OCI-M1 (cell line): ENCODE measurements around the gene PARN.
A peak's percentile ranks its signal among the peaks of the same experiment; 100 is the strongest.
"Not testable (repeated sequence)": the region's sequence is repeated elsewhere in the genome, so short reads cannot be mapped to it uniquely, and the experiment has no call there.

Source experiments
- DNase-seq: peaks from one replicate; lab custom pipeline; 2025; lab: John Stamatoyannopoulos, UW

PARN gene

GRCh38 chr16:14629919-14630619, at the start of gene PARN:
PARN (minus strand) TSS chr16:14630260; CDS start chr16:14630125, 135 bp downstream.
- DNase-seq = peak; percentile 99

GRCh38 chr16:14678748-14679497, 48.9 kb upstream of the PARN start:
- no peak for DNase-seq

- no peak for DNase-seq
These were observed 47.6 kb upstream of the PARN start for GRCh38 chr16:14677627-14678026.

GRCh38 chr16:14676633-14677032, 46.6 kb upstream of the PARN start:
- DNase-seq = no peak

GRCh38 chr16:14672403-14672971, 42.4 kb upstream of the PARN start:
- DNase-seq = no peak

- DNase-seq = no peak
These were observed 39.7 kb upstream of the PARN start for GRCh38 chr16:14669776-14670175.

GRCh38 chr16:14668556-14669223, 38.6 kb upstream of the PARN start:
- DNase-seq = no peak

GRCh38 chr16:14667347-14668266, 37.5 kb upstream of the PARN start:
- no peak for DNase-seq

- DNase-seq = peak; percentile 40
These were observed 28.0 kb upstream of the PARN start for GRCh38 chr16:14658063-14658462.

GRCh38 chr16:14652726-14653125, 22.7 kb upstream of the PARN start:
- no peak for DNase-seq

GRCh38 chr16:14650629-14651028, 20.6 kb upstream of the PARN start:
- DNase-seq = no peak

- no peak for DNase-seq
These were observed 19.8 kb upstream of the PARN start for GRCh38 chr16:14649816-14650215.

GRCh38 chr16:14641926-14642325, 11.9 kb upstream of the PARN start:
- DNase-seq = no peak

GRCh38 chr16:14641206-14641605, 11.1 kb upstream of the PARN start:
- DNase-seq = no peak

GRCh38 chr16:14640538-14640937, 10.5 kb upstream of the PARN start:
- no peak for DNase-seq

GRCh38 chr16:14636951-14637240, 6.8 kb upstream of the PARN start:
- not testable (repeated sequence) for DNase-seq

- not testable (repeated sequence) for DNase-seq
These were observed 6.3 kb upstream of the PARN start for GRCh38 chr16:14636179-14636950.

GRCh38 chr16:14635395-14636165, 5.5 kb upstream of the PARN start:
- DNase-seq = no peak

GRCh38 chr16:14634389-14634725, 4.3 kb upstream of the PARN start:
- no peak for DNase-seq
